Measurements from ENCODE around the gene CREBBP.

The CREBBP gene

DNA sequence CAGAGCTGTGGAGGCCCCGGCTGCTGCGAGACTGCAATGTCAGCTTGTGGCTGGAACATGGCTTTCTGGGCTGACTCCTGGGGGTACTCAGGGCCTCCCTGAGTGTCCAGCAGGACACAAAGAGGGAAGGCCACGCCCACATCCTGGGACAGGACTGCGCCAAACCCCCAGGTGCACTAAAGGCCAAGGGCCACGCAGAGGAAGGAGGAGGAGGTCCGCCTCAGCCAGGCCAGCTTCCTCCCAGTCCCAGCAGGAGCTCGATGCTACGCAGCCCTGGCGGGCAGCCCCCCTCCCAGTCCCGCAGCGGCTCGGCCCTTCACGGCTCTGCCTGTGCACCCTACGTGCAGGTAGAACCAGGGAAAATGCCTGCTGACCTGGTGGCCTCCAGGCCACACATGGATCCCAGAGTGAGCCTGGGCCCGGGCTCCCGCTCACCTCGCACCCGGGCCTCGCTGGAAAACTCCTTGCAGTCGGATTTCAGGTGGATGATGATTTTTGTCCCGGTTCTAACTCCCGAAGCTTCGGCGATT is 204.8 kb downstream of the CREBBP start:
- no peak overlapping the region for H3K27ac ChIP-seq
- TF ChIP-seq ZFX (IDR thresholded peaks at IDR 0.05; ENCODE audit: borderline replicate concordance) (no peak), CTCF (IDR thresholded peaks at IDR 0.05) (no peak)
